Measurements from ENCODE around the gene SPINDOC. TPM values are rescaled to one million over a fixed set of nuclear protein-coding genes. Genes with fewer than 3 reads are reported as not detected.
"Not testable (repeated sequence)": the region's sequence is repeated elsewhere in the genome, so short reads cannot be mapped to it uniquely, and the experiment has no call there.

SPINDOC gene
- total RNA-seq, 1 donor from 2014 or later = 14.3 TPM

- DNase-seq = peak; percentile 79
These were observed 45.6 kb downstream of the SPINDOC start for GRCh38 chr11:63858628-63859550.

- DNase-seq = peak; percentile 25
These were observed 49.7 kb downstream of the SPINDOC start for GRCh38 chr11:63862923-63863322.

- DNase-seq = not testable (repeated sequence)
These were observed 50.4 kb downstream of the SPINDOC start for GRCh38 chr11:63863620-63864019.

GRCh38 chr11:63866211-63866610 lies 53.0 kb downstream of the SPINDOC start:
- no peak for DNase-seq

- no peak for DNase-seq
These were observed 54.3 kb downstream of the SPINDOC start for GRCh38 chr11:63867511-63867910.

GRCh38 chr11:63868399-63869064 lies 55.3 kb downstream of the SPINDOC start:
- DNase-seq = peak; percentile 36

- no peak for DNase-seq
These were observed 55.9 kb downstream of the SPINDOC start for GRCh38 chr11:63869171-63869591.

- no peak for DNase-seq
These were observed 56.4 kb downstream of the SPINDOC start for GRCh38 chr11:63869683-63870082.

GRCh38 chr11:63870351-63871140 lies 57.3 kb downstream of the SPINDOC start:
- no peak for DNase-seq

- peak; percentile 89 for DNase-seq
These were observed 58.9 kb downstream of the SPINDOC start for GRCh38 chr11:63871962-63872799.

GRCh38 chr11:63872800-63873197 lies 59.5 kb downstream of the SPINDOC start:
- no peak for DNase-seq

- no peak for DNase-seq
These were observed 60.1 kb downstream of the SPINDOC start for GRCh38 chr11:63873311-63873710.

GRCh38 chr11:63874511-63874910 lies 61.3 kb downstream of the SPINDOC start:
- no peak for DNase-seq

GRCh38 chr11:63875506-63876065 lies 62.3 kb downstream of the SPINDOC start:
- DNase-seq = no peak

GRCh38 chr11:63876616-63877015 lies 63.4 kb downstream of the SPINDOC start:
- DNase-seq = no peak

Other genes with a start within 250 kb of the SPINDOC start
- 59.1 and 85.3 TPM in 2 replicates for gene PLAAT3, start 199.0 kb upstream of the SPINDOC start, total RNA-seq
- gene ATL3, start 142.1 kb upstream of the SPINDOC start, total RNA-seq = 99.4 and 106 TPM in 2 replicates
- gene RTN3, start 132.0 kb upstream of the SPINDOC start, total RNA-seq = 58.5 and 89.9 TPM in 2 replicates
- 25.4 and 30.1 TPM in 2 replicates for gene ZFTA, start 44.7 kb upstream of the SPINDOC start, total RNA-seq
- 12.1 and 15.1 TPM in 2 replicates for gene MARK2, start 25.7 kb downstream of the SPINDOC start, total RNA-seq
- 0.09 and 0.17 TPM in 2 replicates for gene RCOR2, start 103.7 kb downstream of the SPINDOC start, total RNA-seq
- gene NAA40, start 125.5 kb downstream of the SPINDOC start, total RNA-seq = 10.0 and 14.7 TPM in 2 replicates
- 287 and 330 TPM in 2 replicates for gene COX8A, start 161.2 kb downstream of the SPINDOC start, total RNA-seq
- gene OTUB1, start 173.0 kb downstream of the SPINDOC start, total RNA-seq = 52.3 and 57.7 TPM in 2 replicates
- gene FLRT1, start 222.5 kb downstream of the SPINDOC start, total RNA-seq = not detected in 2 replicates